PC-3 (cell line): ENCODE measurements around the gene C13orf42. TPM values are rescaled to one million over a fixed set of nuclear protein-coding genes. Genes with fewer than 3 reads are reported as not detected.

ENCODE experiments used
- ATAC-seq: fragments of 200-7000 bp; cut with Tn5 transposase; 2 replicates; pipeline ENCODE4 v1.9.1; 2020; ENCODE audit warnings: mild to moderate bottlenecking, moderate library complexity
- BruUV-seq: library from RNA; stranded (reverse); fragments of 400-500 nt; replicated peaks from 2 replicates; lab custom pipeline; 2021; lab: Mats Ljungman, UMichigan
- CTCF ChIA-PET: fragments of 300-600 bp; sonication (Branson Sonifier 250); formaldehyde crosslinking; loops from one replicate; lab custom pipeline; 2022; ENCODE audit warnings: antibody characterized with exemption; lab: Charles Lee
- POLR2A ChIA-PET: fragments of 300-600 bp; sonication (Branson Sonifier 250); formaldehyde crosslinking; loops from one replicate; lab custom pipeline; 2022; ENCODE audit warnings: antibody characterized with exemption; ENCODE audit not compliant: unreplicated experiment; lab: Charles Lee
- DNase-seq: peaks from one replicate; pipeline ENCODE4 v3.0.0-alpha.2; 2015
- H2AFZ ChIP-seq: fragments of 300-600 bp; sonication (generic); 2 replicates; pipeline ENCODE4 v1.6.0; 2016; ENCODE audit warnings: antibody characterized with exemption, low read length
- H3F3A ChIP-seq: fragments of 300-600 bp; sonication (generic); one replicate; pipeline ENCODE4 v1.6.0; 2017; ENCODE audit warnings: antibody characterized with exemption, low read length, control low read depth, mild to moderate bottlenecking; ENCODE audit not compliant: unreplicated experiment
- H3K27ac ChIP-seq: fragments of 300-600 bp; sonication (generic); 2 replicates; pipeline ENCODE4 v1.5.1; 2016; ENCODE audit warnings: mild to moderate bottlenecking, low read length
- H3K27me3 ChIP-seq: fragments of 300-600 bp; sonication (generic); 2 replicates; pipeline ENCODE4 v1.6.1; 2016; ENCODE audit warnings: low read length, mixed read lengths
- H3K36me3 ChIP-seq: fragments of 300-600 bp; sonication (generic); 2 replicates; pipeline ENCODE4 v1.6.1; 2016; ENCODE audit warnings: low read depth, mixed run types, low read length, mixed read lengths
- H3K4me1 ChIP-seq: fragments of 300-600 bp; sonication (generic); 2 replicates; pipeline ENCODE4 v1.5.1; 2016; ENCODE audit warnings: low read length; ENCODE audit not compliant: insufficient read depth
- H3K4me2 ChIP-seq: fragments of 300-600 bp; sonication (generic); 2 replicates; pipeline ENCODE4 v1.6.0; 2016; ENCODE audit warnings: low read length
- H3K4me3 ChIP-seq: fragments of 300-600 bp; sonication (generic); 2 replicates; pipeline ENCODE4 v1.5.1; 2016; ENCODE audit warnings: mild to moderate bottlenecking, low read length, mixed read lengths
- H3K79me2 ChIP-seq: fragments of 300-600 bp; sonication (generic); 2 replicates; pipeline ENCODE4 v1.6.1; 2017; ENCODE audit warnings: low read length, mixed read lengths
- H3K9ac ChIP-seq: fragments of 300-600 bp; sonication (generic); 2 replicates; pipeline ENCODE4 v1.6.0; 2016; ENCODE audit warnings: mild to moderate bottlenecking, low read length
- H3K9me2 ChIP-seq: fragments of 300-600 bp; sonication (generic); replicated peaks from 2 replicates; pipeline ENCODE4 v1.6.1; 2016; ENCODE audit warnings: mixed run types, low read length, mixed read lengths
- H3K9me3 ChIP-seq: fragments of 300-600 bp; sonication (generic); 2 replicates; pipeline ENCODE4 v1.6.1; 2016; ENCODE audit warnings: low read length, mixed read lengths
- H4K20me1 ChIP-seq: fragments of 300-600 bp; sonication (generic); 2 replicates; pipeline ENCODE4 v1.6.1; 2016; ENCODE audit warnings: low read length, mixed read lengths
- CTCF ChIP-seq: fragments of 300-600 bp; sonication (generic); conservative IDR thresholded peaks from 2 replicates; pipeline ENCODE4 v1.5.1; 2017; ENCODE audit warnings: antibody characterized with exemption, low read depth, mild to moderate bottlenecking, low read length
- EZH2 ChIP-seq: fragments of 300-600 bp; sonication (generic); IDR thresholded peaks from one replicate; pipeline ENCODE4 v1.6.1; 2017; ENCODE audit warnings: antibody characterized with exemption, mild to moderate bottlenecking, low read length; ENCODE audit not compliant: unreplicated experiment
- EZH2phosphoT487 ChIP-seq: fragments of 300-600 bp; sonication (generic); IDR thresholded peaks from 2 replicates; pipeline ENCODE4 v1.6.1; 2018; ENCODE audit warnings: mild to moderate bottlenecking, antibody characterized with exemption, low read length, borderline replicate concordance
- intact Hi-C: fragments of 100-400 bp; cut with micrococcal nuclease; formaldehyde crosslinking; loops from 2 replicates; pipeline ENCODE4 v1.9.0; 2023
- total RNA-seq: library from RNA; depleted of rRNA; stranded (reverse); fragments of >200 nt; gene quantifications from 2 replicates; pipeline ENCODE4 v1.2.3, GENCODE V29; 2014

The C13orf42 gene
- total RNA-seq, 1 experiment from 2014 or later: not detected

GRCh38 chr13:51071493-51071892 is 39.6 kb downstream of the C13orf42 start:
- Histone ChIP-seq H3K4me2 (no peak overlapping the region), H3K4me3 (no peak overlapping the region), H3K9ac (no peak overlapping the region), H3K36me3 (no peaks in the 10 kb centered on the region), H2AFZ (no peak overlapping the region), H3K27ac (no peak overlapping the region), H3K27me3 (no peaks in the 10 kb centered on the region), H3K4me1 (no peaks in the 10 kb centered on the region), H3K79me2 (no peaks in the 10 kb centered on the region), H3K9me2 (no peaks in the 10 kb centered on the region), H3F3A (no peaks in the 10 kb centered on the region), H4K20me1 (no peaks in the 10 kb centered on the region), H3K9me3 (no peaks in the 10 kb centered on the region)
- intact Hi-C loops: loop anchor here (2.0 to 5.0 kb wide), 2 partner anchors 99 to 161 kb away; no protein-coding TSS in a partner anchor
- no peak for TF ChIP-seq EZH2phosphoT487
- no peak for TF ChIP-seq CTCF
- TF ChIP-seq EZH2: no peak
- CTCF ChIA-PET: interaction anchor here (0.6 kb wide), 1 partner anchor 962 kb away, joined by 3 read pairs; no protein-coding TSS in a partner anchor
- ATAC-seq (no peak), DNase-seq (no peak)
- POLR2A ChIA-PET: interaction anchor here (0.6 kb wide), 1 partner anchor 38 kb away, joined by 3 read pairs; no protein-coding TSS in a partner anchor
- BruUV-seq: no TSS peak

- no peak overlapping the region for H3K9ac ChIP-seq
- H3F3A ChIP-seq: no peaks in the 10 kb centered on the region
- BruUV-seq: no TSS peak
- H3K27me3 ChIP-seq: no peaks in the 10 kb centered on the region
- TF ChIP-seq EZH2phosphoT487 (no peak), CTCF (peak; percentile 87)
- no peaks in the 10 kb centered on the region for H3K9me2 ChIP-seq
- H2AFZ ChIP-seq: no peak overlapping the region
- H3K27ac ChIP-seq: no peak overlapping the region
- intact Hi-C loops: loop anchor here (2.0 to 5.0 kb wide), 2 partner anchors 98 to 159 kb away; no protein-coding TSS in a partner anchor
- ChIA-PET POLR2A (no interaction called here), CTCF (no interaction called here)
- H3K79me2 ChIP-seq: no peaks in the 10 kb centered on the region
- H4K20me1 ChIP-seq: no peaks in the 10 kb centered on the region
- peak; percentile 95 for ATAC-seq
- no peak overlapping the region for H3K4me3 ChIP-seq
- H3K36me3 ChIP-seq: no peaks in the 10 kb centered on the region
- H3K4me1 ChIP-seq: no peaks in the 10 kb centered on the region
- H3K4me2 ChIP-seq: no peak overlapping the region
- peak; percentile 85 for DNase-seq
- no peaks in the 10 kb centered on the region for H3K9me3 ChIP-seq
Measured at GRCh38 chr13:51070005-51070649, 40.9 kb downstream of the C13orf42 start.

GRCh38 chr13:51068501-51068900 is 42.6 kb downstream of the C13orf42 start:
- Histone ChIP-seq H3K9ac (no peak overlapping the region), H3K27me3 (no peaks in the 10 kb centered on the region), H3K79me2 (no peaks in the 10 kb centered on the region), H4K20me1 (no peaks in the 10 kb centered on the region), H3K9me3 (no peaks in the 10 kb centered on the region), H3K36me3 (no peaks in the 10 kb centered on the region), H3K9me2 (no peaks in the 10 kb centered on the region), H3K4me2 (no peak overlapping the region), H3K27ac (no peak overlapping the region), H3K4me3 (no peak overlapping the region), H3K4me1 (no peaks in the 10 kb centered on the region), H3F3A (no peaks in the 10 kb centered on the region), H2AFZ (no peak overlapping the region)
- ChIA-PET POLR2A (no interaction called here), CTCF (no interaction called here)
- intact Hi-C loops: loop anchor here (10.0 kb wide), 1 partner anchor 264 kb away; no protein-coding TSS in a partner anchor
- DNase-seq (no peak), ATAC-seq (no peak)
- no TSS peak for BruUV-seq
- TF ChIP-seq EZH2phosphoT487: no peak
- TF ChIP-seq CTCF: no peak
- no peak for TF ChIP-seq EZH2
